Glomerular visceral epithelial cell (primary cell): Measurements from ENCODE around the gene SCGN.

Source experiments
- DNase-seq: peaks from one replicate; pipeline ENCODE4 v3.0.0-alpha.2; 2016; ENCODE audit errors: extremely low spot score

Gene SCGN

GRCh38 chr6:25652007-25652515, at the start of gene SCGN:
Gene SCGN (plus strand): TSS chr6:25652215. CDS start chr6:25652404, 189 bp downstream.
- peak; percentile 64 for DNase-seq

DNA sequence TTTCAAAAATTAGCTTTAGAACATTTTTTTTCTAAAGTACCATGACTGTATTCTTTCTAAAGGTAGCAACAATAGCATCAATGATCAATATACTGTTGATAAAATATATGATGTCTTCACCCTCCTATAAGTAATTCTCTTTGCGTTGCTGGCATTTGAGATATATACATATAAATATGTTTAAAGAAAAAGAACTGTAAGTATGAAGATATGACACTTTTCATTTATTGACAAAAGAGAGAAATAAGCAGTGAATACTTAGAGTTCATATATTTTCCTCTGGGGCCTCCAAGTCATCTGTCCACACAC, 49.4 kb upstream of the SCGN start:
- no peak for DNase-seq

DNA sequence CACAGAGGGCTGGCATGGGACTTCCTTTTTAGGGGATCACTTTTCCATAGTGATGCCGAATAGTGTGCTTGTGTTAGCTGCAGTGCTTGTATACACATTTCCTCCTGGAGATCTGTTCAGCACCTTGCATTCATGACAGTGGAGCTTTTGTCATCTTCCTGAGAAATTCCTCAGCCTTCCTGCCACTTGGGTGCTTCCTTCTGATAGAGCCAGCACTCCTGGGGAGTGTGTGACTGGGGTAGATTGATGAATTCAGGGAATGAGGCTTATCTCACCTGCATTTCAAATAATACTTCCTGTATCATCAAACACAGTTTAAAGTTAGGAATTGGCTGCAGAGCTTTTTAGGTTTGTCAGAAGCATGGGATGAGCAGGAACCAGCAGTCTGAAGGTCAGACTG, 48.8 kb upstream of the SCGN start:
- DNase-seq = no peak

DNA sequence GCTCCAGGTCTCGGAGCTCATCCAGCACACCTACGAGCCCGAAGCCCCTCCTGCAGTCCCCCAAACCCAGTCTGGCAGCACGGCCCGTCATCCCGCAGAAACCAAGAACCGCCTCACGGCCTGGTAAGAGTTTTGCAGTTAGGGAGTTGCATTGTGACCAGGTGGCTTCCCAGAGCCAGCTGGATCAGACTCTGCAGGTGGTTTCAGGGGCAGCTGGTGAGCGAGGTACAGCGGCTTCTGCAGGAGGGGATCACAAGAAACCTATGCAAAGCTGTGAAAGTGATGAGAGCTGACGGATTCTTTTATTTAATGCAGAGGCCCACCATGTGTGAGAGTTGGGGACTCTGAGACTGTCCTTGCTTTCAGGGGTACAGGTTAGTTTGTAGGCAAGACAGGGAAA, 45.9 kb upstream of the SCGN start:
- DNase-seq = no peak

GRCh38 chr6:25608558-25609174, 43.3 kb upstream of the SCGN start:
- no peak for DNase-seq

DNA sequence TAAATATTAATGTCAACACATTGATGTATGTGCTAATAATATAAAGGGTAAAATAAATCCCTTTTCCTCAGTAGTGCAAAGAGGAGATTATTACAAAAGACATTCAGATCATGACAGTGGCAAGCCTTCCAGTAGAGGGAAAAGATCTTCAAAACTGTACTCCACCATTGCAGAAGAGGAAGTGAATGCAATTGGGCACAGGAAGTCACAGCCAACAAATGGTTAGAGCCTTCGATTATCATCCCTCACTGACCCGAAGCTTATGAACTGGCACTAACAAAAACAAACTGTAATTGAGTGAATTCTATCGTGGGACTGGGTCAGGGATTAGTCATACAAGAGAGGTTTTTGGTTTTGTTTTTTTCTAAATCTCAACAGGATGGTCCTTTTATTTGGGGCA, 39.3 kb upstream of the SCGN start:
- no peak for DNase-seq

GRCh38 chr6:25613415-25613814, 38.6 kb upstream of the SCGN start:
- no peak for DNase-seq

DNA sequence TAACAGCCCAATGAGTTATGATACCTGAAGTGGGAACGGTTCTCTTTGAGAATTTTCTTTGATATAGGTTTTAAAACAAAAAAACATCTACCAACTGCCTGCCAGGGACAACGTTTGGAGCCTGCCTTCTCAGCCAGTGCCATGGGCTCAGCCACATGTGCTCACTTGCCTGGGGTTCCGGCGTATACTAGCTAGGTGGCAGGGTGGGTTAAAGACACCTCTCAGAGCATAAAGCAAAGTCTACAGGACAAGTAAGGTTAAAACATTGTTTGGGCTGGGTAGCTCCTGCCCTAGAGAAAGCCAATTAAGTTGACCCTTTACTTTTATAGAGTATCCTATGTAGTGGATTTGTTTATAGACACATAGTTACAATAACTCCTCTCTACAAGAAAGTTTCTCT, 38.0 kb upstream of the SCGN start:
- no peak for DNase-seq

DNA sequence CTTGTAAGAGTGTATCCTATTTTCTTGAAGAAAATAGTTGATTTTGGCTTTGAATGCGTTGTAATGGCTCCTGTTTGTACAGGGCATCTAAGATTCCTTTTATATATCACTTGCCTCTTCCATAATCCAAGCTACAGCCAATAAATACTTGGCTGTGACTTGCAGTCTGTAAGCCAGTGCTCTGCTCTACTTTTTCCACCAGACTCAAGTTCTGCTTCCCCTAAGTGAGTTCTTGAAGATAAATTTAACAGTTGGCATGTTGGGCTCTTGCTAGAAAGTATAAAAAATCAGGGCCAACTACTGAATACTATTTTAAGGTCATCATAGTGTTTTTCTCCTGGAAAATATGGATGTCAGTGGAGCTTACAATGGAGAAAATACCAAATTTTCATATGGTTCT, 36.5 kb upstream of the SCGN start:
- DNase-seq = no peak

GRCh38 chr6:25617997-25618396, 34.0 kb upstream of the SCGN start:
- DNase-seq = no peak

GRCh38 chr6:25619217-25619616, 32.8 kb upstream of the SCGN start:
- no peak for DNase-seq

- no peak for DNase-seq
These were observed 31.6 kb upstream of the SCGN start for GRCh38 chr6:25620391-25620790.

- no peak for DNase-seq
These were observed 28.9 kb upstream of the SCGN start for GRCh38 chr6:25623065-25623464.

DNA sequence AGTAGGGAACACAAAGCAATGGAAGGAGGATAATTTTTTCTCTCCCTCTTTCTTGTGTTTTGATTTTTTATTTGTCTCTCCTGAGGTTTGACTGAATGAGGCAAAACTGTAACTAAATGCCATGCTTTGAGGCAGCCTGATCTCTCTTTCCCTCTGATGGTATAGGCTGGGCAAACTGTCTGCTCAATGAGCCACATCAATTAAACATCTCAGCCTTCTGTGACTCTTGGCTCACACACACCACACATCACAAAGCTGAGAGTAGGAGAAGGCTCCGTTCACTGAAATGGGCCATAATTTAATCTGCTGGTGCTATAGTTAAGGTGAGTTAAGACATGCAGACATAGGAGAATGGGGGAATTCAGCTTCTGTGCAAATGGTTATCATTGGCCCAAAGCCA, 28.1 kb upstream of the SCGN start:
- DNase-seq = no peak

DNA sequence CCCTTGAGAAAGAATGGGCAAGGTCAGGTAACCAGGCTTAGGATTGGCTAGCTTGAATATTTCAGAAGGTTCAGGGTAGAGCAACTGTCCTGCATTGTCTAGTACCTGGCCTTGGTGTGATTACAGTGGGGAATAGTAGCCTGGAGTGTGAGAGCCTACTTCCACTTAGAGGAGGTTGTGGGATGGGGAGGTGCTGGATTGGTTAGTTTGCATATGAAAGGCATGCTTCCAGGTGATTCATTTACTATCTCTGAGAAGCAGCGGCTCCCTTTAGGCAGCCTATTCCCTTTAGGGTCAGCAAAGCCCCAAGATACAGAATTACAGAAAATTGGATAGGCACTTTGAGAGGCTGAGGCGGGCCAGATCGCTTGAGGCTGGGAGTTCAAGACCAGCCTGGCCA, 25.0 kb upstream of the SCGN start:
- DNase-seq = no peak

DNA sequence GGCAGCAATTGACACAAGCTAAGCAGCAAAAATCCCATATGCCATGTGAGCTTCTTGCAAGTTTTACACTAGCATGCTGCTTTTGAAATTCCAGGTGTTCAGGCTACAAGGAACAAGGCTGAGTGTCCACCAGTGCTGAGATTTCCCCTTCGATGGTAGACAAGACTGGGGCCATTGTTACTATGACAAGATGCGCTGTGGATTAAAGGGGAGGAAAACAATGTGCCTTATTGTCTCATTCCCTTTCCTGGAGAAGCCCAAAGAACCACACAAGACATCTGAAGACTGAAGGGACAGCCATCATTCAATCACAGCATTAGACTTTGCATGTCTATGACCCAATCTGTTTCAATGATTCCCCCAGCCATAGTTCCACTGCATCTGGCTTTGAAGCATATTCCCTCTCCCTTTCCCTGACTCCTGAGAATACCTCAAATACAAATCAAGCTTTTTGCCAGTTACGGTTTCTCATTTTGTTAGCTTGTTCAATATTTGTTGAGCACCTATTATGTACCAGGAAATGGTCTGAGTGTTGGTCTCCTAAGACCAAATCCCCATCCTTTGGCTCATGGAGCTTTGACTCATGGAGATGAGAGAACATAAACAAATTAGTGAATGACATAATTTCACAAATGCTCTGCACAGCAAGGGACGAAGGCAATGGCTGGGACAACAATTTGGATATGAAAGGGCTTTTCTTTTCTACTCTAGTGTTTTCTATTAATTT, 23.4 kb upstream of the SCGN start:
- DNase-seq = no peak

GRCh38 chr6:25629198-25629576, 22.8 kb upstream of the SCGN start:
- DNase-seq = no peak

DNA sequence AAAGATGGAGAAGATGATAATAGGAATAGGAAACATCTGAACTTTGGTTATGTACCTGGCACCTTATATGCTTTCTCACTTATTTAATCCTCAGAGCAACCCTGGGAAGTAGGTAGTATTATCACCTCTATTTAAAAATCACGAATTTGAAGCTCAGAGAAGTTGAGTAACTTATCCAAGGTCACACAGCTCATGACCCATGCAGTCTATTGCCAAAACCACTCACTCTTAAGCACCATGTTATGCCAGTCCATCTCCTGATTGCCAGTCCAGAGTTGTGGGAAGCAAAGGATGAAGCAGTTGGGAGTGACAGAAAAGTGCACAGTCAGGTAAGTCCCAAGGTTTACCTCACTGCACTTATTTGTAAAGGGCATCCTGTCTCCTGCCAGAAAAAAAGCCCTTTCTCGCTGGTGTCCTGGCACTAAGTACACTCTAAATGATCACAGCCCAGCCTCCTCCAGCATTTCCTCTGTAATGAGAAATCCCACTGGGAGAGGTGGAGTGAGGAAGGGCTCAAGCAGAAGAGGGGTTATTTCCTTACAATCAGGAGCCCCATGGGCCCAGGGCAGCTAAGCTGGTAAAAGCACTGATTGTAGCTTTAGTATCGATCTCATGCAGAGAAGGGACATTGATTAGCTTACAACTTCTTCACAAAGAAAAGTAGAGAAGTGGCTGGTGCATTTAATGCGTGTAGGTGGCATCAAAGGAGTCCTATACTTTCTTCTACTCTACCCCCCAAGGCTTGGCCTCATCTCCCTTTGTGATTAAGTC, 21.3 kb upstream of the SCGN start:
- no peak for DNase-seq

DNA sequence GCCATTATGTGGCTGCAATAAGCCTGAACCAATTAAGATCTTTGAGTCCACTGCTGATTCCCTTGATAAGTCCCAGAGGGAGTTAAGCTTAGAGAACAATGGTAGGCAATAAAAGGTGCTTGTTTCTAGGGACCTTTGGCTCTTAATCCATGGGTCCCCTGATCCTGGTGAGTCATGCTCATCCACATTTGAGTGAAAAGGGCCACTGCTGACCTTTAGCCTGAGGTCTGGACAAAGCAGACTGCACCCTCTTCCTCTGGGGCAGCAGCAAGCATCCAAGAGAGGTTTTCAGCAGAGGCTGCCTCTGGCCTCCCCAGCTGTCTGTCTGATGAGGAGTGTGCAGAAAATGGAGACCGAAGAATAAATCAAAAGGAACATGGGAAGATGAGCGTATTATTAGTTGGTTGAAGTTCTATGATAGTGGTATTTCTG, 16.1 kb upstream of the SCGN start:
- DNase-seq = no peak

DNA sequence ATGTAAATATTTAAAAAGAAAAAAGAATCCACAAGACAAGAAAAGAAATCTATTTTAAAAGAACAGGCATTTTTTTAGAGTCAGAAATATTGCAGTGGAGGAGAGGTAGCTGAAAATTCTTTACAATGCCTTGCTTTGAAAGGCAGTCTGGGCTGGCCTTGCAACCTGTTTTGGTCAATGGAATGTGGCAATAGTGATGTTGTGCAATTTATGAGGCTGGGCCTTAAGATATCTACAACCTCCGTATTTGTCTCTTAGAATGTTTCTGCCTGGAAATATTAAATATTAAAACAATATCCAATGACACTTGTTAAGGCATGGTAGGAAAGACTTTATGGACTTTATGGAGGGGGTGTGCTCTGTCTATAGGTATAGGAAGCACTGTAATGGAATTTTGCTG, 14.8 kb upstream of the SCGN start:
- DNase-seq = no peak

DNA sequence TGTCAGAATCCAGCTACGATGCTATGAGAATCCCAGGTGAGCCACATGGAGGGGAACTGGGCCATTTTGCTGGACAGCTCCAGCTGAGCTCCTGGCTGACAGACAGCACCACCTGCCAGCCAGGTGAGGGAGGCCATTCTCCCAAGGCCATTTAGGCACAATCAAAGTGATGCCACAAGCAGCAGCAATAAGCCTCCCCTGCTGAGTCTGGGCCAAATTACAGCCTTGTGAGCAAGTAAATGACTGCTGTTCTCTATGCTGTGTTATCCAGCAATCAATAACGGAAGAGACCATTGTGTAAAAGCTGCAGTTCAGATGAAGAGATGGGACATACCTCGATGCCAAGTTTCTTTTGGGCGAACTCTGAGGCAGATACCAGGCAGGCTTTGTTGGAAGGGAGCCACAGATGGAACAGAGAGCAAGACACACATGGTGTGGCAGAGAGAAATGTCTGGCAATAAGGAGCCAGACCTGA, 14.0 kb upstream of the SCGN start:
- DNase-seq = no peak

GRCh38 chr6:25639653-25640052, 12.4 kb upstream of the SCGN start:
- no peak for DNase-seq

DNA sequence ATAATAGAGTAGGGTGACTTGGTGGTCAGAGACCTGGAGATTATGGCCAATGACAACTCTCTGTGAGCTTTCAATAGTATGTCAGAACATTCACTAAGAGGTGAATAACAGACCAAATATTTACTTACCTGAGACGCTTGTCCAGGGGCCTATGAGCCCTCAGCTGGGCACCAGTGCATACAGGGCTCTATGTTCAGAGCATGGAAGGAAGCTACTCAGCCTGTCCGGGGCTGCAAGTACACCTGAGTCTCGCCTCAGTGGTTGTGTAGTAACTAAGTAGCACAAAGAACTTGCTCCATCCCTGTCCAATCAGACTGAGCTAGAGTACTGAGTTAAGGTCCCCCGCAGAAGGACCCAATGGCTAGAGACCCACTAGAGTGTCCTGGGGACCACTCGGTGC, 11.6 kb upstream of the SCGN start:
- no peak for DNase-seq
